ENCODE data around the gene BIK.

Gene BIK

GRCh38 chr22:43110444-43110926 lies at the start of gene BIK:
BIK (plus strand) TSS chr22:43110750; CDS start chr22:43124023, 13,273 bp downstream.
- DNase-seq (ENCODE audit: low read depth in 2 of 3, low spot score in 2 of 3): no peak

- no peak for DNase-seq (ENCODE audit: low read depth in 2 of 3, low spot score in 2 of 3)
These were observed 44.4 kb upstream of the BIK start for GRCh38 chr22:43066134-43066533.

- no peak for DNase-seq (ENCODE audit: low read depth in 2 of 3, low spot score in 2 of 3)
These were observed 43.6 kb upstream of the BIK start for GRCh38 chr22:43066844-43067385.

- no peak for DNase-seq (ENCODE audit: low read depth in 2 of 3, low spot score in 2 of 3)
These were observed 33.3 kb upstream of the BIK start for GRCh38 chr22:43077121-43077877.

- DNase-seq (ENCODE audit: low read depth in 2 of 3, low spot score in 2 of 3): no peak
These were observed 32.0 kb upstream of the BIK start for GRCh38 chr22:43078522-43078921.

GRCh38 chr22:43079742-43080141 lies 30.8 kb upstream of the BIK start:
- no peak for DNase-seq (ENCODE audit: low read depth in 2 of 3, low spot score in 2 of 3)

- no peak for DNase-seq (ENCODE audit: low read depth in 2 of 3, low spot score in 2 of 3)
These were observed 29.9 kb upstream of the BIK start for GRCh38 chr22:43080616-43081015.

- DNase-seq (ENCODE audit: low read depth in 2 of 3, low spot score in 2 of 3): no peak
These were observed 28.6 kb upstream of the BIK start for GRCh38 chr22:43081968-43082367.

- DNase-seq (ENCODE audit: low read depth in 2 of 3, low spot score in 2 of 3): no peak
These were observed 24.6 kb upstream of the BIK start for GRCh38 chr22:43085658-43086606.

- no peak for DNase-seq (ENCODE audit: low read depth in 2 of 3, low spot score in 2 of 3)
These were observed 21.9 kb upstream of the BIK start for GRCh38 chr22:43088627-43088983.

- peak; percentile 77 to 82 (median 77) for DNase-seq (ENCODE audit: low read depth in 2 of 3, low spot score in 2 of 3)
These were observed 21.4 kb upstream of the BIK start, which contains the start of gene TTLL1 for GRCh38 chr22:43088984-43089717. TTLL1 (minus strand) TSS chr22:43089391; CDS start chr22:43075586, 13,805 bp downstream.

- no peak for DNase-seq (ENCODE audit: low read depth in 2 of 3, low spot score in 2 of 3)
These were observed 20.3 kb upstream of the BIK start for GRCh38 chr22:43090130-43090789.

- DNase-seq (ENCODE audit: low read depth in 2 of 3, low spot score in 2 of 3): no peak
These were observed 18.5 kb upstream of the BIK start for GRCh38 chr22:43092085-43092484.

- no peak for DNase-seq (ENCODE audit: low read depth in 2 of 3, low spot score in 2 of 3)
These were observed 16.5 kb upstream of the BIK start for GRCh38 chr22:43094085-43094484.

GRCh38 chr22:43094551-43094950 lies 16.0 kb upstream of the BIK start:
- no peak for DNase-seq (ENCODE audit: low read depth in 2 of 3, low spot score in 2 of 3)

- no peak for DNase-seq (ENCODE audit: low read depth in 2 of 3, low spot score in 2 of 3)
These were observed 14.1 kb upstream of the BIK start for GRCh38 chr22:43096420-43096819.

- no peak for DNase-seq (ENCODE audit: low read depth in 2 of 3, low spot score in 2 of 3)
These were observed 12.2 kb upstream of the BIK start for GRCh38 chr22:43098356-43098755.

- no peak for DNase-seq (ENCODE audit: low read depth in 2 of 3, low spot score in 2 of 3)
These were observed 11.5 kb upstream of the BIK start for GRCh38 chr22:43099095-43099494.

- no peak for DNase-seq (ENCODE audit: low read depth in 2 of 3, low spot score in 2 of 3)
These were observed 10.3 kb upstream of the BIK start for GRCh38 chr22:43100225-43100624.

- DNase-seq (ENCODE audit: low read depth in 2 of 3, low spot score in 2 of 3): no peak
These were observed 9.2 kb upstream of the BIK start for GRCh38 chr22:43101306-43101705.
